Ascending aorta (tissue), 2 donors: Measurements from ENCODE around the gene UGT1A10. TPM values are rescaled to one million over a fixed set of nuclear protein-coding genes. Genes with fewer than 3 reads are reported as not detected.

Source experiments
- DNase-seq, 2 donors: peaks; one replicate each; pipeline ENCODE4 v3.0.0-alpha.2; 2019; ENCODE audit warnings: low spot score in 2 of 2
- H3K27ac ChIP-seq, 2 donors: fragments of 200-600 bp; sonication (generic); one replicate each; pipeline ENCODE4 v1.5.1; 2016 to 2017; ENCODE audit warnings: mild to moderate bottlenecking in 1 of 2
- H3K27me3 ChIP-seq: fragments of 200-600 bp; sonication (generic); one replicate; pipeline ENCODE4 v1.5.1; 2017
- H3K36me3 ChIP-seq, 2 donors: fragments of 200-600 bp; sonication (generic); one replicate each; pipeline ENCODE4 v1.5.1; 2016
- H3K4me1 ChIP-seq, 2 donors: fragments of 200-600 bp; sonication (generic); one replicate each; pipeline ENCODE4 v1.5.1; 2016 to 2017; ENCODE audit warnings: mild to moderate bottlenecking in 1 of 2
- H3K4me3 ChIP-seq, 2 donors: fragments of 200-600 bp; sonication (generic); one replicate each; pipeline ENCODE4 v1.5.1; 2016 to 2017; ENCODE audit warnings: mild to moderate bottlenecking in 1 of 2
- H3K9me3 ChIP-seq, 2 donors: fragments of 200-600 bp; sonication (generic); one replicate each; pipeline ENCODE4 v1.5.1; 2016
- CTCF ChIP-seq, 3 experiments: fragments of 200-600 bp in 2 of 3; fragments of 450-650 bp in 1 of 3; sonication (generic) in 2 of 3; IDR thresholded peaks; one replicate each; pipeline ENCODE4 v1.5.1; 2016 to 2019; ENCODE audit warnings: antibody characterized with exemption in 3 of 3, mild to moderate bottlenecking in 1 of 3, moderate library complexity in 1 of 3
- intact Hi-C: fragments of 100-400 bp; cut with DNase I; formaldehyde crosslinking; loops from one replicate; pipeline ENCODE4 v1.15.1; 2023
- total RNA-seq: library from RNA; depleted of rRNA; stranded (reverse); fragments of >200 nt; gene quantifications from one replicate; pipeline ENCODE4 v1.1.0, GENCODE V29; 2016

The UGT1A10 gene
- total RNA-seq, 1 donor from 2014 or later: not detected

GRCh38 chr2:233754872-233755611, 118.8 kb downstream of the UGT1A10 start:
- H3K27me3 ChIP-seq: no peaks in the 10 kb centered on the region
- intact Hi-C loops: no loop called here
- H3K36me3 ChIP-seq: no peaks in the 10 kb centered on the region
- H3K9me3 ChIP-seq: no peaks in the 10 kb centered on the region
- no peaks in the 10 kb centered on the region for H3K4me1 ChIP-seq
- no peak for DNase-seq
- no peak overlapping the region for H3K27ac ChIP-seq
- no peak overlapping the region for H3K4me3 ChIP-seq
- no peak for TF ChIP-seq CTCF (IDR thresholded peaks at IDR 0.05)

- Histone ChIP-seq H3K4me3 (no peak overlapping the region), H3K9me3 (no peaks in the 10 kb centered on the region), H3K27ac (no peak overlapping the region), H3K36me3 (no peaks in the 10 kb centered on the region), H3K4me1 (no peaks in the 10 kb centered on the region), H3K27me3 (no peaks in the 10 kb centered on the region)
- no peak for DNase-seq
- TF ChIP-seq CTCF (IDR thresholded peaks at IDR 0.05): no peak
- intact Hi-C loops: no loop called here
Measured at GRCh38 chr2:233756429-233757081, 120.3 kb downstream of the UGT1A10 start.

- no peak for DNase-seq
- TF ChIP-seq CTCF (IDR thresholded peaks at IDR 0.05): no peak
Measured at GRCh38 chr2:233758141-233758540, 121.9 kb downstream of the UGT1A10 start.

GRCh38 chr2:233758849-233759248, 122.6 kb downstream of the UGT1A10 start:
- DNase-seq: no peak
- Histone ChIP-seq H3K27me3 (no peaks in the 10 kb centered on the region), H3K9me3 (no peaks in the 10 kb centered on the region), H3K4me1 (no peaks in the 10 kb centered on the region), H3K4me3 (no peak overlapping the region), H3K27ac (no peak overlapping the region), H3K36me3 (no peaks in the 10 kb centered on the region)
- intact Hi-C loops: no loop called here
- TF ChIP-seq CTCF (IDR thresholded peaks at IDR 0.05): no peak

More at GRCh38 chr2:233758141-233758540, 121.9 kb downstream of the UGT1A10 start:
- Histone ChIP-seq H3K36me3 (no peaks in the 10 kb centered on the region), H3K27ac (no peak overlapping the region), H3K4me1 (no peaks in the 10 kb centered on the region), H3K27me3 (no peaks in the 10 kb centered on the region), H3K9me3 (no peaks in the 10 kb centered on the region), H3K4me3 (no peak overlapping the region)
- intact Hi-C loops: no loop called here

- H3K27me3 ChIP-seq: no peaks in the 10 kb centered on the region
- no peak within 1 kb of the TSS for H3K27ac ChIP-seq
- DNase-seq: no peak
- H3K4me3 ChIP-seq: no peak within 1 kb of the TSS
- no peaks in the 10 kb centered on the region for H3K4me1 ChIP-seq
- intact Hi-C loops: no loop called here
- no peaks in the 10 kb centered on the region for H3K9me3 ChIP-seq
- no peaks in the 10 kb centered on the region for H3K36me3 ChIP-seq
- TF ChIP-seq CTCF (IDR thresholded peaks at IDR 0.05): no peak
Measured at GRCh38 chr2:233760043-233760442, 123.8 kb downstream of the UGT1A10 start, which contains the start of gene UGT1A1. Gene UGT1A1 (plus strand): TSS chr2:233760270. CDS start chr2:233760288, 18 bp downstream.
